SK-N-SH (cell line): ENCODE results near the gene PBX4. TPM values are rescaled to one million over a fixed set of nuclear protein-coding genes. Genes with fewer than 3 reads are reported as not detected.

Experiments used
- CTCF ChIA-PET: fragments of 300-600, 350-600 bp; formaldehyde crosslinking; extraction: SDS; loops from one replicate; lab custom pipeline; 2021; lab: Yijun Ruan, JAX
- POLR2A ChIA-PET: fragments of 350-600 bp; sonication (Branson Sonifier 250); formaldehyde crosslinking; extraction: SDS; loops from one replicate; lab custom pipeline; 2020; ENCODE audit warnings: antibody characterized with exemption, inconsistent platforms; lab: Yijun Ruan, JAX
- DNase-seq: peaks from one replicate; pipeline ENCODE4 v3.0.0; 2012
- H2AFZ ChIP-seq: fragments of 200-600 bp; sonication (generic); 2 replicates; pipeline ENCODE4 v1.8.1; 2016; ENCODE audit warnings: antibody characterized with exemption, mild to moderate bottlenecking, low read depth
- H3F3A ChIP-seq: fragments of 200-600 bp; sonication (generic); replicated peaks from 2 replicates; pipeline ENCODE3; 2016; ENCODE audit warnings: antibody characterized with exemption, mild to moderate bottlenecking; ENCODE audit not compliant: insufficient read depth
- H3K27ac ChIP-seq, 2 experiments: fragments of 200-500 bp in 1 of 2; fragments of 200-600 bp in 1 of 2; sonication (Bioruptor generic) in 1 of 2; sonication (generic), shearing (Covaris generic) in 1 of 2; 2 replicates each; pipeline versions ENCODE4 v1.5.1 to v1.6.1; 2014 to 2016; ENCODE audit warnings: low read depth in 2 of 2, inconsistent platforms in 1 of 2, low read length in 1 of 2, mild to moderate bottlenecking in 1 of 2, mixed read lengths in 1 of 2
- H3K27me3 ChIP-seq: fragments of 200-600 bp; sonication (generic), shearing (Covaris generic); 2 replicates; pipeline ENCODE4 v1.6.1; 2016; ENCODE audit warnings: mixed run types; ENCODE audit not compliant: insufficient read depth
- H3K36me3 ChIP-seq, 2 experiments: fragments of 200-500 bp in 1 of 2; fragments of 200-600 bp in 1 of 2; sonication (Bioruptor generic) in 1 of 2; sonication (generic) in 1 of 2; replicated peaks in 1 of 2; 2 replicates each; pipeline versions ENCODE3 to v1.5.1; 2014 to 2016; ENCODE audit warnings: low read length in 1 of 2, mild to moderate bottlenecking in 1 of 2; ENCODE audit not compliant: insufficient read depth in 2 of 2, control insufficient read depth in 1 of 2
- H3K4me1 ChIP-seq, 2 experiments: fragments of 200-500 bp in 1 of 2; fragments of 200-600 bp in 1 of 2; sonication (Bioruptor generic) in 1 of 2; sonication (generic), shearing (Covaris generic) in 1 of 2; 2 replicates each; pipeline versions ENCODE4 v1.5.1 to v1.6.1; 2014 to 2016; ENCODE audit warnings: low read depth in 1 of 2, low read length in 1 of 2, mixed run types in 1 of 2; ENCODE audit not compliant: insufficient read depth in 2 of 2, control insufficient read depth in 1 of 2
- H3K4me2 ChIP-seq: fragments of 200-600 bp; sonication (generic), shearing (Covaris generic); 2 replicates; pipeline ENCODE4 v1.6.1; 2017; ENCODE audit warnings: mixed run types
- H3K4me3 ChIP-seq, 2 experiments: fragments of 200-500 bp in 1 of 2; fragments of 200-600 bp in 1 of 2; sonication (Bioruptor generic) in 1 of 2; sonication (generic), shearing (Covaris generic) in 1 of 2; 2 replicates each; pipeline versions ENCODE4 v1.5.1 to v1.8.1; 2014 to 2016; ENCODE audit warnings: low read depth in 2 of 2, inconsistent platforms in 1 of 2, low read length in 1 of 2, mild to moderate bottlenecking in 1 of 2, mixed read lengths in 1 of 2, moderate library complexity in 1 of 2
- H3K79me2 ChIP-seq: fragments of 200-600 bp; sonication (generic); 2 replicates; pipeline ENCODE4 v1.8.1; 2017; ENCODE audit warnings: mild to moderate bottlenecking; ENCODE audit not compliant: insufficient read depth
- H3K9ac ChIP-seq: fragments of 200-600 bp; sonication (generic); 2 replicates; pipeline ENCODE4 v1.6.1; 2017; ENCODE audit warnings: mixed run types
- H3K9me2 ChIP-seq: fragments of 200-600 bp; sonication (generic); 2 replicates; pipeline ENCODE4 v1.6.1; 2017; ENCODE audit warnings: mixed run types
- H3K9me3 ChIP-seq: fragments of 200-600 bp; sonication (generic); 2 replicates; pipeline ENCODE4 v1.6.1; 2017; ENCODE audit warnings: mixed run types, mild to moderate bottlenecking, moderate library complexity
- H4K20me1 ChIP-seq: fragments of 200-600 bp; sonication (generic); 2 replicates; pipeline ENCODE4 v1.6.1; 2017; ENCODE audit warnings: mild to moderate bottlenecking, mixed run types; ENCODE audit not compliant: insufficient read depth
- CHD2 ChIP-seq: fragments of 150-350 bp; IDR thresholded peaks from 2 replicates; pipeline ENCODE4 v1.6.1; 2018; ENCODE audit warnings: low read length; ENCODE audit not compliant: partially characterized antibody
- CTCF ChIP-seq: fragments of 200-600 bp; sonication (generic); IDR thresholded peaks from 2 replicates; pipeline ENCODE4 v1.6.1; 2017; ENCODE audit warnings: antibody characterized with exemption, mild to moderate bottlenecking, moderate library complexity
- ELF1 ChIP-seq: IDR thresholded peaks from 2 replicates; pipeline ENCODE4 v1.4.0; 2012
- EP300 ChIP-seq, 2 experiments: IDR thresholded peaks; 2 replicates each; pipeline versions ENCODE4 v1.4.0 to v1.6.1; 2012; ENCODE audit warnings: borderline replicate concordance in 1 of 2, low read depth in 1 of 2, low read length in 1 of 2
- EZH2phosphoT487 ChIP-seq: fragments of 200-600 bp; sonication (generic); IDR thresholded peaks from 2 replicates; pipeline ENCODE4 v1.6.1; 2017; ENCODE audit warnings: low read depth, mixed run types, mild to moderate bottlenecking, antibody characterized with exemption, moderate library complexity, borderline replicate concordance
- FOSL2 ChIP-seq: IDR thresholded peaks from 2 replicates; pipeline ENCODE4 v1.4.0; 2012; ENCODE audit warnings: low read depth, mild to moderate bottlenecking, moderate library complexity, borderline replicate concordance
- FOXJ3 ChIP-seq: sonication (generic); formaldehyde crosslinking; IDR thresholded peaks from 2 replicates; pipeline ENCODE4 v1.5.1; 2020; ENCODE audit warnings: mild to moderate bottlenecking, missing genetic modification reagents
- FOXM1 ChIP-seq: IDR thresholded peaks from 2 replicates; pipeline ENCODE4 v1.4.0; 2012; ENCODE audit warnings: low read depth, mild to moderate bottlenecking
- GATA2 ChIP-seq: sonication (generic); formaldehyde crosslinking; IDR thresholded peaks from 2 replicates; pipeline ENCODE4 v1.5.0; 2020; ENCODE audit warnings: mild to moderate bottlenecking, missing genetic modification reagents
- MXI1 ChIP-seq: IDR thresholded peaks from 2 replicates; pipeline ENCODE4 v1.6.1; 2012; ENCODE audit warnings: mild to moderate bottlenecking, low read depth, low read length, improper control_type of control experiment
- NFIC ChIP-seq: IDR thresholded peaks from 2 replicates; pipeline ENCODE4 v1.4.0; 2012; ENCODE audit warnings: borderline replicate concordance
- RCOR1 ChIP-seq: fragments of 150-350 bp; IDR thresholded peaks from 2 replicates; pipeline ENCODE4 v1.6.1; 2017; ENCODE audit warnings: antibody characterized with exemption, low read length
- SIN3A ChIP-seq: IDR thresholded peaks from 2 replicates; pipeline ENCODE4 v1.6.1; 2012; ENCODE audit warnings: low read depth, mild to moderate bottlenecking, low read length, moderate library complexity, borderline replicate concordance
- TCF12 ChIP-seq: IDR thresholded peaks from 2 replicates; pipeline ENCODE4 v1.4.0; 2012
- USF2 ChIP-seq: fragments of 150-350 bp; IDR thresholded peaks from 2 replicates; pipeline ENCODE4 v1.6.1; 2017; ENCODE audit warnings: antibody characterized with exemption, low read length, low read depth, borderline replicate concordance
- WGBS: methylation state at CpG from one replicate; pipeline ENCODE4 v1.1.6; 2017; ENCODE audit warnings: low lambda C conversion rate; 5-methylcytosine and 5-hydroxymethylcytosine counted together
- polyA plus RNA-seq, 3 experiments: library from polyadenylated mRNA; depleted of rRNA; stranded (reverse); fragments of >200 nt; gene quantifications; 2 replicates each; pipeline ENCODE4 v1.2.3, GENCODE V29; 2012
- TF ChIP-seq, protein P1 (sequence below): IDR thresholded peaks from 2 replicates; pipeline ENCODE4 v1.6.1; 2012; ENCODE audit warnings: mild to moderate bottlenecking, low read depth, low read length, moderate library complexity
- TF ChIP-seq, protein P2 (sequence below): IDR thresholded peaks from 2 replicates; pipeline ENCODE4; 2012

The PBX4 gene
- polyA plus RNA-seq, 1 of the 3 experiments (the other 2 are of a cell fraction) = 6.4 TPM

DNA sequence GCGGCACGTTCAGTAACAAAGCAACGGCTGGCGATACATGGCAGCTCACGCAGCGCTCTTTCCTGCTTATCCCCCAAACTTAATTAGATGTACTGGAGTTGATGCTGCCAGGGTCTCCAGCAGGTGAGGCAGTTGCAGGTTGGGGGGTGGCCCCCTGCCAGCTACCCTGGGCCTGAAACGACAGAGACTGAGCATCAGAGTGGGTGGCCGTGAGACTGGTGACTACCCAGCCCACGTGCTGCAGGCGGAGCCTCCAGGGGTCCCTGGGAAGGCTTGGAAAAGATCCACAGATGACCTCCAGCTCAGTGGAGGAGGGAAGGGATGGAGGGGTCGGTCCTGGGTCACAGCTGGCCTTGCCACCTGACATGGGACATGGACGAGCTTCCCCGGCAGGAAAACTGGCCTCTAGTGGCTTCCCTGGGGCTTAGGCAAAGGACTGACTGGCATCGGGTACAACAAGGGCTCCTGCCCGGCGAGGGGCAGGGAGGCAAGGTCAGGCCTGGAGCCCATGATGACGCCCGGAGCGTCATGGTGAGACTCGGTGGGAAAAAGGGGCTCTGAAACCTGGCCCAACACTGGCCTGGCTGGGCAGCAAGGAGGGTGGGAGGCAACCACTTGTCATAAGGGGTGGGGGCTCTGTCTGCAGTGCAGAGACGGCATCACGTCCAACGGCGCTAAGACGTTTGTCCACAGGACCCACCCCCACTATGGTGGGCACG, 56.4 kb downstream of the PBX4 start (continued):
- no peak for TF ChIP-seq GATA2 (CRISPR knock-in tag)

- ChIA-PET POLR2A (interaction anchor here (0.5 kb wide), 1 partner anchor 70 kb away, joined by 3 read pairs; no protein-coding TSS in a partner anchor), CTCF (interaction anchor here (0.9 to 15.7 kb wide), 5 partner anchors 9 to 84 kb away, joined by 3 to 258 read pairs (median 5); partner anchors contain the start of genes CILP2, GMIP and YJEFN3)
- H2AFZ ChIP-seq = no peak overlapping the region
- H3K27ac ChIP-seq = no peak overlapping the region
- H3F3A ChIP-seq = no peaks in the 10 kb centered on the region
- WGBS = 88% methylated on average over 1 of the region's 4 CpGs
- DNase-seq = no peak
- no peak for TF ChIP-seq SIN3A
- no peak for TF ChIP-seq FOXJ3
- no peak for TF ChIP-seq ELF1
- no peaks in the 10 kb centered on the region for H4K20me1 ChIP-seq
- H3K9me2 ChIP-seq = no peaks in the 10 kb centered on the region
- no peaks in the 10 kb centered on the region for H3K79me2 ChIP-seq
- H3K4me1 ChIP-seq = no peaks in the 10 kb centered on the region; a peak in 1 of 4 replicates
- no peaks in the 10 kb centered on the region for H3K36me3 ChIP-seq
- no peaks in the 10 kb centered on the region for H3K9me3 ChIP-seq
- no peak overlapping the region for H3K4me2 ChIP-seq
- no peaks in the 10 kb centered on the region for H3K27me3 ChIP-seq
- H3K9ac ChIP-seq = no peak overlapping the region
- H3K4me3 ChIP-seq = no peak overlapping the region
Measured at GRCh38 chr19:19559931-19560330, 58.6 kb downstream of the PBX4 start.

GRCh38 chr19:19558636-19559035, 59.9 kb downstream of the PBX4 start:
- no peak overlapping the region for H3K4me3 ChIP-seq
- ChIA-PET CTCF (interaction anchor here (1.0 to 15.7 kb wide), 2 partner anchors 25 to 85 kb away, joined by 5 to 258 read pairs; partner anchors contain the start of genes CILP2, GMIP and YJEFN3), POLR2A (no interaction called here)
- TF ChIP-seq EZH2phosphoT487 (no peak), USF2 (no peak), EP300 (IDR thresholded peaks at IDR 0.05; ENCODE audit: borderline replicate concordance in 1 of 2, low read depth in 1 of 2, low read length in 1 of 2) (no peak), CHD2 (no peak), CTCF (no peak), FOXM1 (no peak), NFIC (no peak), FOSL2 (no peak), SIN3A (no peak), RCOR1 (no peak), ELF1 (no peak), TCF12 (no peak), MXI1 (no peak), FOXJ3 (no peak)
- TF ChIP-seq, protein P1, sequence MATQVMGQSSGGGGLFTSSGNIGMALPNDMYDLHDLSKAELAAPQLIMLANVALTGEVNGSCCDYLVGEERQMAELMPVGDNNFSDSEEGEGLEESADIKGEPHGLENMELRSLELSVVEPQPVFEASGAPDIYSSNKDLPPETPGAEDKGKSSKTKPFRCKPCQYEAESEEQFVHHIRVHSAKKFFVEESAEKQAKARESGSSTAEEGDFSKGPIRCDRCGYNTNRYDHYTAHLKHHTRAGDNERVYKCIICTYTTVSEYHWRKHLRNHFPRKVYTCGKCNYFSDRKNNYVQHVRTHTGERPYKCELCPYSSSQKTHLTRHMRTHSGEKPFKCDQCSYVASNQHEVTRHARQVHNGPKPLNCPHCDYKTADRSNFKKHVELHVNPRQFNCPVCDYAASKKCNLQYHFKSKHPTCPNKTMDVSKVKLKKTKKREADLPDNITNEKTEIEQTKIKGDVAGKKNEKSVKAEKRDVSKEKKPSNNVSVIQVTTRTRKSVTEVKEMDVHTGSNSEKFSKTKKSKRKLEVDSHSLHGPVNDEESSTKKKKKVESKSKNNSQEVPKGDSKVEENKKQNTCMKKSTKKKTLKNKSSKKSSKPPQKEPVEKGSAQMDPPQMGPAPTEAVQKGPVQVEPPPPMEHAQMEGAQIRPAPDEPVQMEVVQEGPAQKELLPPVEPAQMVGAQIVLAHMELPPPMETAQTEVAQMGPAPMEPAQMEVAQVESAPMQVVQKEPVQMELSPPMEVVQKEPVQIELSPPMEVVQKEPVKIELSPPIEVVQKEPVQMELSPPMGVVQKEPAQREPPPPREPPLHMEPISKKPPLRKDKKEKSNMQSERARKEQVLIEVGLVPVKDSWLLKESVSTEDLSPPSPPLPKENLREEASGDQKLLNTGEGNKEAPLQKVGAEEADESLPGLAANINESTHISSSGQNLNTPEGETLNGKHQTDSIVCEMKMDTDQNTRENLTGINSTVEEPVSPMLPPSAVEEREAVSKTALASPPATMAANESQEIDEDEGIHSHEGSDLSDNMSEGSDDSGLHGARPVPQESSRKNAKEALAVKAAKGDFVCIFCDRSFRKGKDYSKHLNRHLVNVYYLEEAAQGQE = no peak
- TF ChIP-seq, protein P2, sequence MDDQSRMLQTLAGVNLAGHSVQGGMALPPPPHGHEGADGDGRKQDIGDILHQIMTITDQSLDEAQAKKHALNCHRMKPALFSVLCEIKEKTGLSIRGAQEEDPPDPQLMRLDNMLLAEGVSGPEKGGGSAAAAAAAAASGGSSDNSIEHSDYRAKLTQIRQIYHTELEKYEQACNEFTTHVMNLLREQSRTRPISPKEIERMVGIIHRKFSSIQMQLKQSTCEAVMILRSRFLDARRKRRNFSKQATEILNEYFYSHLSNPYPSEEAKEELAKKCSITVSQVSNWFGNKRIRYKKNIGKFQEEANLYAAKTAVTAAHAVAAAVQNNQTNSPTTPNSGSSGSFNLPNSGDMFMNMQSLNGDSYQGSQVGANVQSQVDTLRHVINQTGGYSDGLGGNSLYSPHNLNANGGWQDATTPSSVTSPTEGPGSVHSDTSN = no peak
- no peaks in the 10 kb centered on the region for H3K9me2 ChIP-seq
- H3K36me3 ChIP-seq = no peaks in the 10 kb centered on the region
- H4K20me1 ChIP-seq = no peaks in the 10 kb centered on the region
- H3K4me1 ChIP-seq = no peaks in the 10 kb centered on the region; a peak in 1 of 4 replicates
- H3K4me2 ChIP-seq = no peak overlapping the region
- no peaks in the 10 kb centered on the region for H3K79me2 ChIP-seq
- 89% methylated on average over 16 of the region's 16 CpGs for WGBS
- no peaks in the 10 kb centered on the region for H3F3A ChIP-seq
- H3K9ac ChIP-seq = no peak overlapping the region
- H2AFZ ChIP-seq = no peak overlapping the region
- H3K9me3 ChIP-seq = no peaks in the 10 kb centered on the region
- no peak for DNase-seq
- H3K27ac ChIP-seq = no peak overlapping the region
- H3K27me3 ChIP-seq = no peaks in the 10 kb centered on the region
